ENCODE data around the gene CTTN.

Gene CTTN

DNA sequence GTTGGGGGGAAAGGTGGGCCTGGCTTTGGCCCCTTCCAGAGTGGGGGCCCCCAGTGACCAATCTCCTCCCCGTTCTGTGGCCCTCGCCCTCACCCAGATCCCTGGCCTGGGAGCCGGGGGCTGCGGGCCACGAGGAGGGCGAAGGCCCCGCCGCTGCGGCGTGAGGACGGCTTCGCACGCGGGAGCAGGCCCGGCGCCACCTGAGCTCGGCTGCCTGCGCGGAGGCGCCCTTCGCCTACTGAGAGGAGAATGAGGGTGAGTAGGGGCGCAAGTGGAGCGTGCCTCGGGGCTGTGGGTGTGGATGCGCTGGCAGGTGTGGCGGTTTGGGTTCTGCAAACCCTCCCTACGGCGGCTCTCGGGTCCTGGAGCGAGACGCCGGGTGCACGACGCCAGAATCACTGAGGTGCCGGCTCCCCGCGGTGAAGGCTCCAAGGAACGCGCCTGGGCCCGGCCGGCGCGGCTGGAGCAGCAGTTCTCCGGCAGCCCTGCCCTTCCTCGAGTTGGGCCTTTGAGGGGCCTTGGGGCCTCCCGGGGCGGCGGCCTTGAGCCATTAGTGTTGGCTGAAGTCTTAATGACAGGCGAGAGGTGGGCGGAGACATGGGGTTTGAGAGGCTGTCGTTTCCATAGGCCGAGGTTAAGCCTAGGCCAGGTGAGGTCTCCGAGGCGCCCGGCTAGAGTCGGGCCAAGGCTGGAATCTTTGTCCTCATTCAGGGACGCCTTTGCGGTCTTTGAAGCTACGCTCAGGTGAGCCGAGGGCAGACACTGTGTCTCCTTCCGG is 65.3 kb downstream of the CTTN start:
- TF ChIP-seq, protein P1, sequence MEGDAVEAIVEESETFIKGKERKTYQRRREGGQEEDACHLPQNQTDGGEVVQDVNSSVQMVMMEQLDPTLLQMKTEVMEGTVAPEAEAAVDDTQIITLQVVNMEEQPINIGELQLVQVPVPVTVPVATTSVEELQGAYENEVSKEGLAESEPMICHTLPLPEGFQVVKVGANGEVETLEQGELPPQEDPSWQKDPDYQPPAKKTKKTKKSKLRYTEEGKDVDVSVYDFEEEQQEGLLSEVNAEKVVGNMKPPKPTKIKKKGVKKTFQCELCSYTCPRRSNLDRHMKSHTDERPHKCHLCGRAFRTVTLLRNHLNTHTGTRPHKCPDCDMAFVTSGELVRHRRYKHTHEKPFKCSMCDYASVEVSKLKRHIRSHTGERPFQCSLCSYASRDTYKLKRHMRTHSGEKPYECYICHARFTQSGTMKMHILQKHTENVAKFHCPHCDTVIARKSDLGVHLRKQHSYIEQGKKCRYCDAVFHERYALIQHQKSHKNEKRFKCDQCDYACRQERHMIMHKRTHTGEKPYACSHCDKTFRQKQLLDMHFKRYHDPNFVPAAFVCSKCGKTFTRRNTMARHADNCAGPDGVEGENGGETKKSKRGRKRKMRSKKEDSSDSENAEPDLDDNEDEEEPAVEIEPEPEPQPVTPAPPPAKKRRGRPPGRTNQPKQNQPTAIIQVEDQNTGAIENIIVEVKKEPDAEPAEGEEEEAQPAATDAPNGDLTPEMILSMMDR (IDR thresholded peaks at IDR 0.05; ENCODE audit: borderline replicate concordance, control extremely low read depth, extremely low read depth, insufficient read depth, missing control alignments) = no peak
- in situ Hi-C loops (cut with MboI; ENCODE audit: low sequenced_read_pairs, unreplicated experiment) = loop anchor here (10.0 to 25.0 kb wide), 2 partner anchors 291 to 949 kb away; no protein-coding TSS in a partner anchor
- no peak for DNase-seq (ENCODE audit: low spot score)

DNA sequence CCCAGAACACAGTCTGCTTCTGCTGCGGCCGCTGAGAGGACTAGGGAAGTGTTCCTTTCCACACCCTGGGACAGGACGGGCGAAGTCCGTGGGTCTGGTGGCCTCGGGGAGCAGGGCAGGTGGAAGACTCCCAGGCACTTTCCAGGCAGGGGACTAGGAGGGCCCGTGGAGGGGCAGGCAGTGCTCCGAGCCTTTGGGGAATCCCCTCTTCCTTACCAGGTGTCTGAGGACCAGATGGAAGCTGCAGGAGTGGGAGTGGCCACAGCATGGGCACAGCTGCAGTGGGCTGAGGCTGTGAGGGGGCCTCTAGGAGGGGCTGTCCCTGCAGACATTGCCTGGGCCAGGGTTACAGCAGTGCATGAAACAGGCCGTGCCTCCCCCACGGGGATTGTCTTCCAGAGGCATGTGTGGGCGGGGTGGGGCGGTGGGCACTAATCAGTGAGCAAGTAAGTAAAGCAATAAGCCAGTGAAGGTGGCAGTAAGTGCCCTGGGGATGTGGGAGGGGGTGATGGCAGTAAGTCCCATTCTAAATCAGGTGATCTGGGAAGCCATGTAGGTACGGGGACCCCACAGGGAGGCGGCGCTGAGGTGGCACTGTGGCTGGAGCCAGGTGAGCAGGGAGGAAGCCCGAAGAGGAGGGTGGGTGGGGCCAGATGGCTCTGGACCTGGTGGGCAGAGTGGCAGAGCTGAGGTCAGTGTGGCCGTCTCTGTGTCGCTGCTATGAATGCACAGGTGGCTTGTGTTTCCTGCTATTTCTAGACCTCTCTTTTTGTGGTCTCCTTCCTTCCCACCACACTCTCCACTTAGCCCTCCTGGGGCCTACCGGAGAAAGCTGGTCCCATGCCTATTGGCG is 66.4 kb downstream of the CTTN start:
- TF ChIP-seq, protein P1 (IDR thresholded peaks at IDR 0.05; ENCODE audit: borderline replicate concordance, control extremely low read depth, extremely low read depth, insufficient read depth, missing control alignments) = no peak
- in situ Hi-C loops (cut with MboI; ENCODE audit: low sequenced_read_pairs, unreplicated experiment) = loop anchor here (10.0 to 25.0 kb wide), 2 partner anchors 290 to 948 kb away; no protein-coding TSS in a partner anchor
- DNase-seq (ENCODE audit: low spot score) = no peak

DNA sequence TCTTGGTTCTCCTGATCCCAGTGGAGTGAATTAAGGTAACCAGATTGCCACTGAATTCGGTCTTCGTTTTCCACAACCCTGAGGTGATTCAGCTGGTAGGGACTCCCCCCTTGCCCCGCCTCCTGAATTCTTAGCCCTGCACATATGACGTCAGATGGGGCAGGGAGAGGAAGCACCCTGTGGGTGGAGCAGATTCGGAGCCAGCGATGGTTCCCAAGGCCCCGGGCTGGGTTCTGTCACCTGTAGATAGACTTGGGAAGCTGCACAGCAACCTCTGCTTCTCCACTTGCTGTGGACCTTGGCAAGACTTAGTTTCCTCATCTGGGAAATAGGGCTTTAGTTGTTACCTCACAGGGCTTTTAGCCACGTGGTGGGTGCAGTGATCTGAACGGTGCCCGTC is 67.8 kb downstream of the CTTN start:
- no peak for DNase-seq (ENCODE audit: low spot score)
- in situ Hi-C loops (cut with MboI; ENCODE audit: low sequenced_read_pairs, unreplicated experiment) = loop anchor here (10.0 to 25.0 kb wide), 2 partner anchors 289 to 946 kb away; no protein-coding TSS in a partner anchor
- TF ChIP-seq, protein P1 (IDR thresholded peaks at IDR 0.05; ENCODE audit: borderline replicate concordance, control extremely low read depth, extremely low read depth, insufficient read depth, missing control alignments) = no peak

DNA sequence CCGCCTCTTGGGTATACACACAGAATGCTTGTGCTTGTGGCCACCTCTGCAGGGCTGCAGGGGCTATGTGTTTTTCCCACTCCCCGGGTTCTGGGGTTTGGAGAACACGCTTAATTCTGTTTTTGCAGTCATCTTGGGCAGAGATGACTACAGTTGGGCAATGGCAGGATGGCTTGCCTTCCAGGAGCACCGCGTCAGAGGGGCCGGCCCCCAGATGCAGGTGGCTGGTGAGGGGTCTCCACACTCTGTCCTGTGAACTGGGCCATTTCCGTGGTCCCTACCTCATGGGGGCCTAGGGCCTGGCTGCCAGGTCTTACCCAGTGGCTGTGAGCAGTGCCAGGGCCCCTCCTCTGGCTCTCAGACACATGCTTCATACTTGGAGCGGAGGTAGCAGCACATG is 68.3 kb downstream of the CTTN start:
- in situ Hi-C loops (cut with MboI; ENCODE audit: low sequenced_read_pairs, unreplicated experiment) = loop anchor here (10.0 to 25.0 kb wide), 2 partner anchors 288 to 946 kb away; no protein-coding TSS in a partner anchor
- TF ChIP-seq, protein P1 (IDR thresholded peaks at IDR 0.05; ENCODE audit: borderline replicate concordance, control extremely low read depth, extremely low read depth, insufficient read depth, missing control alignments) = no peak
- no peak for DNase-seq (ENCODE audit: low spot score)

DNA sequence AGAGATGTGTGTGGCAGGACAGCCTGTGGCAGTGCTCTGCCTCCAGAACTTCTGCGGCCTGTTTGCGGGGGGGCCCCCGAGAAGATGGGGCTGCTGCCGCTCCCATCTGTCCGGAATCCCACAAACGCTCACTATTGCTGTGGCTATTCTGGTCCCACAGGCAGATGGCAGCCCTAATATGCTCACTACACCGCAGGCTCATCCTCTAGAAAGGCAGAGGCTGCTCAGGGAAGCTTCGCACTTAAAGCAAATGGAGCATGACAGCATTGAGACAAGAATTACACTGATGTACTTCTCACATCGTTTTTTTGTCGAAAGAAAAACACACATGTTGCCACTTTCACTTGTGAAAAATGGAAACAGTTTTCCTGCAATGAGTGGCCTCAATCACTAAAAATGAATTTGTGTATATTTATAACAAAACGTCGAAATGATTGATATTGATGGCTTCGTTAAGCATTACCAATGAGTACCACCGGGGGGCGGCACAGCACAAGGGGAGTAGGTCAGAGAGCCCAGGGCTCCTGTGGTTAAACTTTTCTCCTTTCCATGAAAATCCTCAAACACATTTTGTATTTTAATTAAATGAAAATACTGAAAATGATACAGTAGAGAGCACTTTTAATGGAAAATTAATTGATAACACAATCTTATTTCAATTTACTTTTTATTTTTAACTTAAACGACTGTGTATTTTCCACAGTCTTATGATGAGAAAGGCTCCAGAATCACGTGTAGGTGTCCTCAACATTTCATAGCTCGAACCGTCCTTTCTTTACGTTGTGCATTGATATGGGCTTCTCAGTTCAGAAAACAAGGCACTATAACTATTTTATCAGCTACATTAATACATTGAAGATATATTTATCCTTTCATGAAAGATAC is 69.1 kb downstream of the CTTN start:
- TF ChIP-seq, protein P1 (IDR thresholded peaks at IDR 0.05; ENCODE audit: borderline replicate concordance, control extremely low read depth, extremely low read depth, insufficient read depth, missing control alignments) = peak; percentile 78
- DNase-seq (ENCODE audit: low spot score) = peak; percentile 71
- in situ Hi-C loops (cut with MboI; ENCODE audit: low sequenced_read_pairs, unreplicated experiment) = loop anchor here (10.0 to 25.0 kb wide), 2 partner anchors 287 to 945 kb away; no protein-coding TSS in a partner anchor

Data from GM13976 (cell line).